ENCODE data around the gene PPFIBP2.

Gene PPFIBP2

GRCh38 chr11:7534042-7534378, 20.2 kb downstream of the PPFIBP2 start:
- H3K27ac ChIP-seq (ENCODE audit: low read length): no peak overlapping the region
- no peak for DNase-seq (ENCODE audit: low read depth, low spot score)
- no peaks in the 10 kb centered on the region for H3K36me3 ChIP-seq (ENCODE audit: control insufficient read depth, insufficient read depth, low read length)
- no peaks in the 10 kb centered on the region for H3K4me1 ChIP-seq (ENCODE audit: control insufficient read depth, insufficient read depth, low read length)
- no peaks in the 10 kb centered on the region for H3K27me3 ChIP-seq (ENCODE audit: control insufficient read depth, insufficient read depth, low read length)
- no peak overlapping the region for H3K4me3 ChIP-seq (ENCODE audit: low read length)
- no peaks in the 10 kb centered on the region for H3K9me3 ChIP-seq (ENCODE audit: control insufficient read depth, insufficient read depth, low read length)

DNA sequence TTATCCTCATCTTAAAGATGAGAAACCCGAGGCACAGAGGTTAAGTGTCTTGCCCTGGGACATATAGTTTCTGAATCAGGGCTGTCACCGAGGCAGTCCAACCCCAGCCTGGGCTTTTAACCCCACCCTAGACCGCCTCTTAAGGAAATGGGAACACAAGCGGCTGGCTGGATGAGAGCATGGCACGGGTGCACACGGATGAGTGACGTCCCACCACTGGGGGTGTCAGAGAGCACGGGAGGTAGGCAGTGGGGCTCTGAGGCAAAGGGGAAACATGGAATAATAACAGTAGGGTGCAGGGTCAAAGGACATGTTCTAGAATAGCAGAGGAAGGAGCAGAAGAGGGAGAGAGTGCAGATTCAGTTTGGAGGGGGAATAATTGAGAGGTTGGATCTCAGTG, 22.3 kb downstream of the PPFIBP2 start:
- H3K9me3 ChIP-seq (ENCODE audit: control insufficient read depth, insufficient read depth, low read length): no peaks in the 10 kb centered on the region
- no peak for DNase-seq (ENCODE audit: low read depth, low spot score)
- H3K4me3 ChIP-seq (ENCODE audit: low read length): no peak overlapping the region
- WGBS (ENCODE audit: insufficient coverage, insufficient read length): no CpG with 5 or more reads among the region's 8 CpGs
- H3K27me3 ChIP-seq (ENCODE audit: control insufficient read depth, insufficient read depth, low read length): no peaks in the 10 kb centered on the region
- no peaks in the 10 kb centered on the region for H3K4me1 ChIP-seq (ENCODE audit: control insufficient read depth, insufficient read depth, low read length)
- no peak overlapping the region for H3K27ac ChIP-seq (ENCODE audit: low read length)
- H3K36me3 ChIP-seq (ENCODE audit: control insufficient read depth, insufficient read depth, low read length): no peaks in the 10 kb centered on the region

DNA sequence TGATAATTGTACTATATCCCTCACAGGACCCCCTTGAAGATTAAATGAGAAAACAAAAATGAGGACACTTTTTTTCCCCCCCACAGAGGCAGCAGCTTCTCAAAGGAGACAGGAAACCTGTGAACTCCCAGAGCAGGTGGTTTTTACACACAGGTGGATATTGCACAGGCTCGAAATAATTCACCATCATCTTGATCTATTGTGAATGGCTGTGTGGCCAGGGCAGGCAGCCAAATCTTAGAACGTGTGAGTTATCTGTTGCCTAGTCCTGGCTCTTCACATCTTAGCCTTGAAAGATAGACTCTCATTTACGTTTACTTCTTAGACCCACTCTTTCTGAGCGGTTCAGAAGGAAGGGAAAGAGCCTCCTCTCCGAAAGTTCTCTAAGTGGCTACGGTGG, 23.5 kb downstream of the PPFIBP2 start:
- no peak for DNase-seq (ENCODE audit: low read depth, low spot score)
- Histone ChIP-seq H3K4me1 (ENCODE audit: control insufficient read depth, insufficient read depth, low read length) (no peaks in the 10 kb centered on the region), H3K36me3 (ENCODE audit: control insufficient read depth, insufficient read depth, low read length) (no peaks in the 10 kb centered on the region), H3K27me3 (ENCODE audit: control insufficient read depth, insufficient read depth, low read length) (no peaks in the 10 kb centered on the region), H3K4me3 (ENCODE audit: low read length) (no peak overlapping the region), H3K9me3 (ENCODE audit: control insufficient read depth, insufficient read depth, low read length) (no peaks in the 10 kb centered on the region), H3K27ac (ENCODE audit: low read length) (no peak overlapping the region)
- WGBS (ENCODE audit: insufficient coverage, insufficient read length): no CpG with 5 or more reads among the region's 6 CpGs

DNA sequence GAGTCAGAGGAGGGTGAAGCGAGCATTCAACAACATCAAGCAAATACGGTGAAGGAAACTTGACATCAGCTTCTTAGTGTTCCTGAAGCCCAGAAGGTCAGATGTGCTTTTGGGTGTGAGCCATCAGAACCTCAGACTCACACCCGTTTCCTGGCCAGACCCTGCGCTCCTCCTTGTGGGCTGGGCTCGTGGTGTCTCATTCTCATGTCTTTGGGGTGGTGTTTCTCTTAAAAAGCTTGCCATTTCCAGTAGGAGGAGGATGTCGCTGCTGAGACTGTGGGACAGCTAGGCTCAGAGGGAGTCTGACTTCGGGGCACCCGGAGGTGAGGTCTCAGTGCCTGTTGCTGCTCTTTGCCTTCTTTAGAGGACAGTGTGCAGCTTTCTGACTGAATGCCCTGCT, 24.2 kb downstream of the PPFIBP2 start:
- Histone ChIP-seq H3K36me3 (ENCODE audit: control insufficient read depth, insufficient read depth, low read length) (no peaks in the 10 kb centered on the region), H3K4me3 (ENCODE audit: low read length) (no peak overlapping the region), H3K27ac (ENCODE audit: low read length) (no peak overlapping the region), H3K9me3 (ENCODE audit: control insufficient read depth, insufficient read depth, low read length) (no peaks in the 10 kb centered on the region), H3K27me3 (ENCODE audit: control insufficient read depth, insufficient read depth, low read length) (no peaks in the 10 kb centered on the region), H3K4me1 (ENCODE audit: control insufficient read depth, insufficient read depth, low read length) (no peaks in the 10 kb centered on the region)
- no peak for DNase-seq (ENCODE audit: low read depth, low spot score)
- WGBS (ENCODE audit: insufficient coverage, insufficient read length): no CpG with 5 or more reads among the region's 8 CpGs

DNA sequence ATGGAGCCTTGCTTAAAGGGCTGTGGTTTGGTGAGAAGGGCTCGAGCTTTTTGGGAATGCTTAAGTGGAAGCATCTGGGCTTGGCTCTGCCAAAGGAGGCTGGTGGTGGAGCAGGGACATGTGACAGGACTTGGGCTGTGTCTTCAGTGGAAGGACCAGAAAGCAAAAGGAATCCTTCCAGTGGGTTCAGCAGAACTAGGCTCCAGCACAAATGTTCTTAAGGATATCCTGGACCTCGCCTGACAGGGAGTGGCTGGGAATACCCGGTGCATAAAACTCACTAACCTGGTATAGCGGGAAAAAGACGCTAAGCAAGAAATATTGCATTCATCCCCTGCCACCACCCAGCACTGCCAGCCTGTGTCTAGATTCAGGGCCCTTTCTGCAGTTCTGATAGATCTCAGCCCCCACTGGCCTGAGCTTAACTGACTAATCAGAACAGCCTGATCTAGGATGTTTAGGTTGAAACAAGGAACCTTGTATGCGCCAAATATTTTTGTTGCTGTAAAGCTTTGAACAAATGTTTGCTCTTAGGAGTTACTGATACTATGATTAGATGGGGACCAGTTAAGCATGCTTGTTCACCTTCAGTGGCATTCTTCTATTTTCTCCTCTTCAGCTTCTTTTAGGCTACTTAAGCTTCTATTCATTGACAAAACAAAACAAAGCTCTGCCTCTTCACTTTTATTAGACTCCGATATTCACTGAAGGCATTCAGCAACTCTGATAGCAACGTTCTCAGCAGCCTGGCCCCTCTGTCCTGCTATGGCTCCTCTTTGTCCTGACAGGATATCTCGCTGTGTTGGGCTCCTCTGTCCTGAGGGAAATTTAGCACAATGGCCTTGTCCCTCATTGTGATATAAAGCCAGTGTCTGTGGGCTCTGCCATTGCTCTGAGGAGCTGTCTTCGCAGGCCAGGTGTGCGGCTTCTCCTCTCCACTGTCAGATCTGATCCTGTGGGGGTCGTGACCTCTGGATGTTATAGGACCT, 25.0 kb downstream of the PPFIBP2 start:
- no peak for DNase-seq (ENCODE audit: low read depth, low spot score)
- Histone ChIP-seq H3K4me3 (ENCODE audit: low read length) (no peak overlapping the region), H3K27ac (ENCODE audit: low read length) (no peak overlapping the region), H3K36me3 (ENCODE audit: control insufficient read depth, insufficient read depth, low read length) (no peaks in the 10 kb centered on the region), H3K27me3 (ENCODE audit: control insufficient read depth, insufficient read depth, low read length) (no peaks in the 10 kb centered on the region), H3K4me1 (ENCODE audit: control insufficient read depth, insufficient read depth, low read length) (no peaks in the 10 kb centered on the region), H3K9me3 (ENCODE audit: control insufficient read depth, insufficient read depth, low read length) (no peaks in the 10 kb centered on the region)
- WGBS (ENCODE audit: insufficient coverage, insufficient read length): no CpG with 5 or more reads among the region's 12 CpGs

DNA sequence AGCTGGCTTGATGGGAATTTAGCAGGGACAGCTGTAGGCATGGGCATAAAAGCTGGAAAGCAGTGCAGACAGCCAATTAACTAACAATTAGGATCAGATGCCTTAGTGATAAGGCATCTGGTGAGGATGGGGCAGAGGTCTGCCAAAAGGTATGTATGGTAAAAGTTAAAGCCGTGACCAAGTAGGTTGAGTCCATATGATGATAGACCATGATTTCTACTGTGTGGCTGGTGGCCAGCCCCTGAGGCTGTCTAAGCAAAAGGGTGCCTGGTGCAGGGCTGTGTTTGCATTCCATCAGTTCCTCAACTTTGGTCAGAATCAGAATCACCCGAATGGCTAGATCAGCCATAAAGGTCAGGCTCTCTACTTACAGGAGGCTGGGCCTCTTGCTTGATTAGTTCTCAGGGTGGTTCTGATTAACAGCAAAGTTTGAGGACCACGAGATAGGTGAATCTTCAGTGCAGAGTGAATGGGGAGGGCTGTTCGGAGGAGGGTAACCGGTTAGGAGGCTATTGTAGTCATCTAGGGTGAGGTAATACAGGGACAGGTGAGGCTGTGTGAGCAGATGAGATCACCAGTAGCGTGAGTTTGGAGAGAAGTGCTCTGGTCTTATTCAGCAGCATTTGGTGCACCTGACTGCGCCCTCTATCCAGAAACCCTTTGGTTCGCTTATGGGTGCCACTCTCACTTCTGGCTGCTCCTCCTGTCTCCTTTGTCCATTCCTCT, 27.2 kb downstream of the PPFIBP2 start:
- Histone ChIP-seq H3K27ac (ENCODE audit: low read length) (no peak overlapping the region), H3K9me3 (ENCODE audit: control insufficient read depth, insufficient read depth, low read length) (no peaks in the 10 kb centered on the region), H3K4me3 (ENCODE audit: low read length) (no peak overlapping the region), H3K4me1 (ENCODE audit: control insufficient read depth, insufficient read depth, low read length) (peaks cover 3% of the 10 kb centered on the region; the same call in 1 of the 2 replicates), H3K27me3 (ENCODE audit: control insufficient read depth, insufficient read depth, low read length) (no peaks in the 10 kb centered on the region), H3K36me3 (ENCODE audit: control insufficient read depth, insufficient read depth, low read length) (no peaks in the 10 kb centered on the region)
- WGBS (ENCODE audit: insufficient coverage, insufficient read length): no CpG with 5 or more reads among the region's 8 CpGs
- DNase-seq (ENCODE audit: low read depth, low spot score): no peak

GRCh38 chr11:7543302-7543701, 29.5 kb downstream of the PPFIBP2 start:
- Histone ChIP-seq H3K9me3 (ENCODE audit: control insufficient read depth, insufficient read depth, low read length) (no peaks in the 10 kb centered on the region), H3K27me3 (ENCODE audit: control insufficient read depth, insufficient read depth, low read length) (no peaks in the 10 kb centered on the region), H3K4me3 (ENCODE audit: low read length) (no peak overlapping the region), H3K27ac (ENCODE audit: low read length) (no peak overlapping the region), H3K4me1 (ENCODE audit: control insufficient read depth, insufficient read depth, low read length) (peaks cover 3% of the 10 kb centered on the region; the same call in 1 of the 2 replicates), H3K36me3 (ENCODE audit: control insufficient read depth, insufficient read depth, low read length) (no peaks in the 10 kb centered on the region)
- no CpG with 5 or more reads among the region's 1 CpG for WGBS (ENCODE audit: insufficient coverage, insufficient read length)
- DNase-seq (ENCODE audit: low read depth, low spot score): no peak

DNA sequence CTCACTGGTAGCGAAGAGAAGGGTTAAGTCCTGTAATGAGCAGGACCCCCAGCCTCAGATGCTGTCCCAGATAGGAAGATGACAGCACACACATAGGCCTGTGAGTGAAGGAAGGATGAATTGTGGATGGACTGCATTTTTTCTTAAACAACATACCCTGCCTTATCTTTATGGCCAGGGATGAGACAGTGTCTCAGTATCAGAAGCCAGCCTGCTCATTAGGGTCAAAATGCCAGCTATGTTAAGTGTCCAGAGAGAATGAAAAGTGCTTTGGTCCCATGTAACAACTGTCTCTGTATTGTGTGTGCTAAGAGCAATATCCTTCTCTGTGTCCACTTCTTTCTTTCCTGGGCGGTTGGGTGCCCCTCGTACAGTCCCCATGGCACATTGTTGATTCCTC, 30.2 kb downstream of the PPFIBP2 start:
- Histone ChIP-seq H3K4me1 (ENCODE audit: control insufficient read depth, insufficient read depth, low read length) (peaks cover 6% of the 10 kb centered on the region), H3K27me3 (ENCODE audit: control insufficient read depth, insufficient read depth, low read length) (no peaks in the 10 kb centered on the region), H3K9me3 (ENCODE audit: control insufficient read depth, insufficient read depth, low read length) (no peaks in the 10 kb centered on the region), H3K36me3 (ENCODE audit: control insufficient read depth, insufficient read depth, low read length) (no peaks in the 10 kb centered on the region), H3K4me3 (ENCODE audit: low read length) (no peak overlapping the region), H3K27ac (ENCODE audit: low read length) (no peak overlapping the region)
- no CpG with 5 or more reads among the region's 3 CpGs for WGBS (ENCODE audit: insufficient coverage, insufficient read length)
- DNase-seq (ENCODE audit: low read depth, low spot score): no peak

DNA sequence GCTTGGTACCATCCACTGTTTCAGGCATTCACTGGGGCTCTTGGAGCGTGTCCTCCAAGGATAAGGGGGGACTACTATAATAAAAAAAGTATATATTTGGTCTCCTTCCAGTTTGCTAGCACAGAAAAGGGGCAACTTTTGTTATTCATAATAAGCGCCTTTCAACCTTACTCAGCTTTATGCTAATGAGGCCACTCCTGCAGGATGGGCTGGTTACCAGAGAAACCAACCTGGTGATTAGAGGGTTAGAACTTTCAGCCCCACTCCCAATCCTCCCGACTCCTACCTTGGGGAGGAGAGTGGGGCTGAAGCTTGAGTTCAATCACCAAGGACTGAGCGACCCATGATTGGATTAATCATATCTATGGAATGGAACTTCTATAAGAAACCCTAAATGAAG, 31.8 kb downstream of the PPFIBP2 start:
- no peaks in the 10 kb centered on the region for H3K36me3 ChIP-seq (ENCODE audit: control insufficient read depth, insufficient read depth, low read length)
- H3K4me1 ChIP-seq (ENCODE audit: control insufficient read depth, insufficient read depth, low read length): peaks cover 6% of the 10 kb centered on the region
- no peaks in the 10 kb centered on the region for H3K9me3 ChIP-seq (ENCODE audit: control insufficient read depth, insufficient read depth, low read length)
- DNase-seq (ENCODE audit: low read depth, low spot score): no peak
- H3K27me3 ChIP-seq (ENCODE audit: control insufficient read depth, insufficient read depth, low read length): no peaks in the 10 kb centered on the region
- WGBS (ENCODE audit: insufficient coverage, insufficient read length): no CpG with 5 or more reads among the region's 4 CpGs
- H3K27ac ChIP-seq (ENCODE audit: low read length): no peak overlapping the region
- H3K4me3 ChIP-seq (ENCODE audit: low read length): no peak overlapping the region

- Histone ChIP-seq H3K27me3 (ENCODE audit: control insufficient read depth, insufficient read depth, low read length) (no peaks in the 10 kb centered on the region), H3K36me3 (ENCODE audit: control insufficient read depth, insufficient read depth, low read length) (no peaks in the 10 kb centered on the region), H3K4me1 (ENCODE audit: control insufficient read depth, insufficient read depth, low read length) (peaks cover 6% of the 10 kb centered on the region), H3K27ac (ENCODE audit: low read length) (no peak overlapping the region), H3K9me3 (ENCODE audit: control insufficient read depth, insufficient read depth, low read length) (no peaks in the 10 kb centered on the region), H3K4me3 (ENCODE audit: low read length) (no peak overlapping the region)
- no peak for DNase-seq (ENCODE audit: low read depth, low spot score)
- no CpG with 5 or more reads among the region's 3 CpGs for WGBS (ENCODE audit: insufficient coverage, insufficient read length)
These were observed 32.6 kb downstream of the PPFIBP2 start for GRCh38 chr11:7546324-7546791.
